ENCODE results near the gene TMEM263. TPM values are rescaled to one million over a fixed set of nuclear protein-coding genes. Genes with fewer than 3 reads are reported as not detected.

TMEM263 gene
- total and polyA plus RNA-seq, 9 donors: 17.2 to 55.7 (median 42.1) TPM

DNA sequence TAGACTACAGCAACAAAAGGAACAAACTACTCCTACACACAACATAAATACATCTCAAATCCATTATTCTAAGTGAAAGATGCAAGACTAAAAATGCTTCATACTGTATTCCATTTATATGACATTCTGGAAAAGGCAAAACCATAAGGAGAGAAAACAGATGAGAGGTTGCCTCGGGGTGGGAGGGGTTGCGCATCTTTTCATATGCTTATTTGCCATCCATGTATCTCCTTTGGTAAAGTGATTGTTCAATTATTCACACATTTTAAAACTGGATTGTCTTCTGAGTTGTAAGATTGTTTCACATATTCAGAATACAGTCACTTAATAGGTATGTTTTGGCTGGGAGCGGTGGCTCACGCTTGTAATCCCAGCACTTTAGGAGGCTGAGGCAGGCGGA lies 5.1 kb upstream of the TMEM263 start:
- DNase-seq: no peak

DNA sequence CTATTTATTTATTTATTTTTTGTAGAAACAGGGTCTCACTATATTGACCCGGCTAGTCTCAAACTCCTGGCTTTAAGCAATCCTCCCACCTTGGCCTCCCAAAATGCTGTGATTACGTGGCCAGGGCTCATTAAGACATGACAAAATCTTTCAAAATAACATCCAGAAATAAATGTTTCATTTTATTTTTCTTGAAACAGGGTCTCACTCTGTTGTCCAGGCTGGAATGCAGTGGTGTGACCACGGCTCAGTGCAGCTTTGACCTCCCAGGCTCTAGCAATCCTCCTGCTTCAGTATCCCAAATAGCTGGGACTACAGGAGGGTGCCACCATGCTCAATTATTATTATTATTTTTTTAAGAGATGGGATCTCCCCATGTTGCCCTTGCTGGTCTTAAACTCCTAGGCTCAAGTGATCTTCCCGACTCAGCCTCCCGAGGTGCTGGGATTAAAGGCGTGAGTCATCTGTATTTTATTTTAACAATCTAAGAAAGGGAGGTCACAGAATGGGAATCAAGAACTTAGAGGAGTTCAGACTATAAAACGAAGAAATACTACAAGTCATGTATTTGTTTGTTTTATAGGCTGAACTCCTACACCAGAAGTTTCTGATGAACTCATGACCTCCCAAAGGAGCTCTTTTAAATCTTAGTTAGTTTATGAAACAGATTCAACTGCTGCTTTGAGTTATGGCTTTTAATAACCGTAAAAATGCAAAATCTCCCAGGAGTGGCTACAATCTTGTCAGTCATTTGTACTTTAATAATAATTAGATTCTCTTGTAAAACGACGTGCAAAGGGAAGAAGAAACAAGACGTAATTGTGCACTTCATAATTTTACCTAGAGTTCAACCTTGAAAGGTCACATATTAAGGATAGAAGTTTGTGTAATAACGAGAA lies 2.1 kb upstream of the TMEM263 start:
- H3K27ac ChIP-seq: no peak overlapping the region
- H3K9me3 ChIP-seq: no peaks in the 10 kb centered on the region
- no peaks in the 10 kb centered on the region for H3K27me3 ChIP-seq
- DNase-seq: no peak
- intact Hi-C loops (cut with DNase I): loop anchor here in 1 of 4 donors (10.0 kb wide), 1 partner anchor 141 kb away; the partner anchor contains the start of gene CRY1
- no peaks in the 10 kb centered on the region for H3K36me3 ChIP-seq
- H3K4me3 ChIP-seq: no peak overlapping the region
- WGBS, 3 donors: 66 to 80% (median 79%) methylated on average over 12 of the region's 12 CpGs
- TF ChIP-seq EP300 (IDR thresholded peaks at IDR 0.05): no peak
- TF ChIP-seq, protein P1, sequence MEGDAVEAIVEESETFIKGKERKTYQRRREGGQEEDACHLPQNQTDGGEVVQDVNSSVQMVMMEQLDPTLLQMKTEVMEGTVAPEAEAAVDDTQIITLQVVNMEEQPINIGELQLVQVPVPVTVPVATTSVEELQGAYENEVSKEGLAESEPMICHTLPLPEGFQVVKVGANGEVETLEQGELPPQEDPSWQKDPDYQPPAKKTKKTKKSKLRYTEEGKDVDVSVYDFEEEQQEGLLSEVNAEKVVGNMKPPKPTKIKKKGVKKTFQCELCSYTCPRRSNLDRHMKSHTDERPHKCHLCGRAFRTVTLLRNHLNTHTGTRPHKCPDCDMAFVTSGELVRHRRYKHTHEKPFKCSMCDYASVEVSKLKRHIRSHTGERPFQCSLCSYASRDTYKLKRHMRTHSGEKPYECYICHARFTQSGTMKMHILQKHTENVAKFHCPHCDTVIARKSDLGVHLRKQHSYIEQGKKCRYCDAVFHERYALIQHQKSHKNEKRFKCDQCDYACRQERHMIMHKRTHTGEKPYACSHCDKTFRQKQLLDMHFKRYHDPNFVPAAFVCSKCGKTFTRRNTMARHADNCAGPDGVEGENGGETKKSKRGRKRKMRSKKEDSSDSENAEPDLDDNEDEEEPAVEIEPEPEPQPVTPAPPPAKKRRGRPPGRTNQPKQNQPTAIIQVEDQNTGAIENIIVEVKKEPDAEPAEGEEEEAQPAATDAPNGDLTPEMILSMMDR (IDR thresholded peaks at IDR 0.05): no peak
- no peak for TF ChIP-seq POLR2A (IDR thresholded peaks at IDR 0.05)
- H3K4me1 ChIP-seq (ENCODE audit: insufficient read depth): peaks cover under 1% of the 10 kb centered on the region

More for the DNA sequence above, 5.1 kb upstream of the TMEM263 start:
- Histone ChIP-seq H3K4me1 (ENCODE audit: insufficient read depth) (no peaks in the 10 kb centered on the region), H3K4me3 (no peak overlapping the region), H3K27me3 (no peaks in the 10 kb centered on the region), H3K36me3 (no peaks in the 10 kb centered on the region), H3K27ac (no peak overlapping the region), H3K9me3 (no peaks in the 10 kb centered on the region)
- TF ChIP-seq POLR2A (IDR thresholded peaks at IDR 0.05): no peak
- TF ChIP-seq EP300 (IDR thresholded peaks at IDR 0.05): no peak
- TF ChIP-seq, protein P1 (IDR thresholded peaks at IDR 0.05): no peak
- intact Hi-C loops (cut with DNase I): loop anchor here in 1 of 4 donors (10.0 kb wide), 1 partner anchor 144 kb away; the partner anchor contains the start of gene CRY1
- 93 to 94% (median 94%) methylated on average over 5 of the region's 5 CpGs for WGBS, 3 donors

DNA sequence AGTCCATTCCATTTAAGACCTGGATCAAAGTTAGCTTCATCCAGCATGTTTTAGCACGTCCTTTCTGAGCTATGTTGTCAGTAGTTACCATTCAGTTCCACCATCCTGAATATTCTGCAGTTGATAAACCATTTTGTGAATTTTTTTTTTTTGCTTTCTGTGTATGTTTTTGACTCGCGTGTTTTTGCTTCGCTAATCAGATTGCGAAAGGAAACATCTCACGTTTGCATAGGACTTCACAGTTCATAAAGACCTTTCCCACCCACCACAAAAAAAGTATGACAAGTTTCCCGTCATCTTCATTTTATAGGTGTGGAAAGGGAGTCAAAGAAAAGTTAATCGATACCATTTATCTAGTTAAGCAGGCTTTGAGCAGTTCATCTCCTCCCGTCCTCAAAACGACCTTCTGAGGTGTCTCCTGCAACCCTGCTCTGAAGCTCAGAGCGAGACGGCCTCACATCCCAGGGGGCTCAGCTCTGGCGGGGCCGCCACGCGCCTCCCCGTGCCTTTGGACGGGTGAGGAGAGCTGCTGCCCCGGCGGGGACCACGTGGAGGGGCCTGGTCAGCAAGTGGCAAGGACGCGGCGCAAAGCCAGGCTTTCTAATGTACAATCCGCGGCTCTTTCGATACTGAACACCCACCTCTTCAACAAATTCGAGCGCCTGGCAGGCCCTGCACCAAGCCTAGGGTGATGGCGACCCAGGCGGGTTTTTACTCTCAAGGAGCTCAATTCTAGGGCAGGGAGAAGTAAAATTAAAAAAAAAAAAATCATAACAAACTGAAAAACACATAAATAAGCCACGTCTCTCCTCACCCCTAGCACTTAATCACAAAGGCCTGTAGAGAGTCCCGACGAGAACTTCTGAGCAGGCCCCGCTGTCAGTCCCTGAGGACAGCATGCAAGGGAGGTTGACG lies 988 bp upstream of the TMEM263 start:
- 33 to 51% (median 36%) methylated on average over 36 of the region's 36 CpGs for WGBS, 3 donors
- Histone ChIP-seq H3K36me3 (no peaks in the 10 kb centered on the region), H3K9me3 (no peaks in the 10 kb centered on the region), H3K27me3 (no peaks in the 10 kb centered on the region), H3K27ac (peak overlapping the region in 1 of 2 donors; percentile 99), H3K4me3 (peak overlapping the region; percentile 96), H3K4me1 (ENCODE audit: insufficient read depth) (peaks cover 2% of the 10 kb centered on the region)
- intact Hi-C loops (cut with DNase I): loop anchor here in 1 of 4 donors (10.0 kb wide), 1 partner anchor 140 kb away; the partner anchor contains the start of gene CRY1
- peak; percentile 48 to 74 (median 70) for DNase-seq
- TF ChIP-seq EP300 (IDR thresholded peaks at IDR 0.05) (no peak), POLR2A (IDR thresholded peaks at IDR 0.05) (no peak)
- TF ChIP-seq, protein P1 (IDR thresholded peaks at IDR 0.05): no peak

DNA sequence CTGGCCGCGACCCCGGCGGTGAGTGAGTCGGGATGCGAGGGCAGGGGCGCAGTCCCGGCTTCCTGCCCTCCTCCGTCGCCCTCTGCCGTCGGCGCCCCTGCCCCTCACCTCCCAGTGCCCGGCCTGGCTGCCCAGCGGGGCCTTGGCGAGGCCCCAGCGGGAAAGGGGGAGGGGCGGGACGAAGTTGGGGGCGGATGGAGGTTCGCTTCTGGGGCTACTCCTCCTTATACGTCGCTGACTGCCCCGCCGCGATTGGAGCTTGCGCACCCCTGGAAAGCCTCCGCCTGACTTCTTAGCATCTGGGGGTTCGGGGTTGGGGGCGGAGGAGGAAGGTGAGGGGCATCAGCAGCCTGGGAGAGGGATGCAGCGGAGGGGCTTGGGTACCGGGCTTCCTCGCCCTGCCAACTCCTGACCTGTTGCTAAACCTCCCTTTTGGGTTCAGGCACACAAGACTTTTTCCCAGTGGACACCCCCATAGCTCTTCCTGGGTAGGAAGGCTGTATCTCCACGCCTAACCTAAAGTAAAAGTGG lies 406 bp downstream of the TMEM263 start:
- H3K9me3 ChIP-seq: no peaks in the 10 kb centered on the region
- no peaks in the 10 kb centered on the region for H3K27me3 ChIP-seq
- peaks cover 2% of the 10 kb centered on the region for H3K4me1 ChIP-seq (ENCODE audit: insufficient read depth)
- intact Hi-C loops (cut with DNase I): loop anchor here in 2 of 4 donors (2.0 to 10.0 kb wide), 2 partner anchors 137 to 139 kb away; partner anchors contain the start of gene CRY1 (in 2 of the 2)
- DNase-seq: peak; percentile 70 to 88 (median 84)
- H3K27ac ChIP-seq: peak overlapping the region; percentile 63 to 99
- WGBS, 3 donors: 0% methylated on average over 23 to 34 of the region's 34 CpGs
- peak overlapping the region; percentile 96 for H3K4me3 ChIP-seq
- no peak for TF ChIP-seq EP300 (IDR thresholded peaks at IDR 0.05)
- TF ChIP-seq, protein P1 (IDR thresholded peaks at IDR 0.05): peak in 2 of 3 donors; percentile 8 to 36
- no peaks in the 10 kb centered on the region for H3K36me3 ChIP-seq

Measured in ovary (tissue), 9 donors.